Loucy (cell line): ENCODE data around the gene VPS18.
A peak's percentile ranks its signal among the peaks of the same experiment; 100 is the strongest.

Experiments
- H2AFZ ChIP-seq: fragments of 200-600 bp; sonication (generic); 2 replicates; pipeline ENCODE4 v1.6.0; 2016; ENCODE audit warnings: antibody characterized with exemption, mild to moderate bottlenecking, low read length, moderate library complexity
- H3F3A ChIP-seq: fragments of 200-600 bp; 2 replicates; pipeline ENCODE4 v1.6.0; 2016; ENCODE audit warnings: antibody characterized with exemption, low read depth, mild to moderate bottlenecking
- H3K27me3 ChIP-seq: fragments of 200-600 bp; sonication (generic); 2 replicates; pipeline ENCODE4 v1.6.1; 2014; ENCODE audit warnings: low read length, mild to moderate bottlenecking; ENCODE audit not compliant: insufficient read depth, poor library complexity, severe bottlenecking
- H3K36me3 ChIP-seq: fragments of 200-600 bp; sonication (generic); 2 replicates; pipeline ENCODE4 v1.6.1; 2016; ENCODE audit warnings: low read length; ENCODE audit not compliant: insufficient read depth
- H3K4me1 ChIP-seq: fragments of 200-600 bp; sonication (generic); 2 replicates; pipeline ENCODE4 v1.5.1; 2014; ENCODE audit warnings: low read length, mild to moderate bottlenecking; ENCODE audit not compliant: insufficient read depth, poor library complexity, severe bottlenecking
- H3K4me2 ChIP-seq: fragments of 200-600 bp; sonication (generic); 2 replicates; pipeline ENCODE4 v1.6.0; 2014; ENCODE audit warnings: antibody characterized with exemption, low read length, low read depth, mild to moderate bottlenecking; ENCODE audit not compliant: poor library complexity, severe bottlenecking
- H3K4me3 ChIP-seq: fragments of 200-600 bp; sonication (generic); 2 replicates; pipeline ENCODE4 v1.5.1; 2014; ENCODE audit warnings: low read length, mild to moderate bottlenecking, mixed read lengths; ENCODE audit not compliant: poor library complexity, severe bottlenecking
- H3K79me2 ChIP-seq: fragments of 200-600 bp; sonication (generic); 2 replicates; pipeline ENCODE4 v1.6.1; 2014; ENCODE audit warnings: low read length; ENCODE audit not compliant: insufficient read depth
- H3K9ac ChIP-seq: fragments of 200-600 bp; sonication (generic); 2 replicates; pipeline ENCODE4 v1.6.0; 2014; ENCODE audit warnings: mild to moderate bottlenecking, low read depth, low read length, moderate library complexity; ENCODE audit not compliant: poor library complexity, severe bottlenecking
- H3K9me2 ChIP-seq: fragments of 200-600 bp; sonication (generic); replicated peaks from 2 replicates; pipeline ENCODE4 v1.6.1; 2016; ENCODE audit warnings: low read depth, low read length, mixed read lengths
- H3K9me3 ChIP-seq: fragments of 200-600 bp; sonication (generic); 2 replicates; pipeline ENCODE4 v1.6.1; 2014; ENCODE audit warnings: mild to moderate bottlenecking, antibody characterized with exemption, low read length, low read depth; ENCODE audit not compliant: insufficient read depth
- H4K20me1 ChIP-seq: fragments of 200-600 bp; sonication (generic); 2 replicates; pipeline ENCODE4 v1.6.0; 2014; ENCODE audit warnings: antibody characterized with exemption, low read length, mild to moderate bottlenecking; ENCODE audit not compliant: insufficient read depth, poor library complexity, severe bottlenecking
- EZH2phosphoT487 ChIP-seq: fragments of 200-600 bp; IDR thresholded peaks from 2 replicates; pipeline ENCODE4 v1.6.1; 2018; ENCODE audit warnings: antibody characterized with exemption, mild to moderate bottlenecking, moderate library complexity, borderline replicate concordance
- TF ChIP-seq, protein P1 (sequence below): fragments of 200-600 bp; sonication (generic); conservative IDR thresholded peaks from 2 replicates; pipeline ENCODE4 v1.5.1; 2014; ENCODE audit warnings: mild to moderate bottlenecking, antibody characterized with exemption, low read length

Gene VPS18

DNA sequence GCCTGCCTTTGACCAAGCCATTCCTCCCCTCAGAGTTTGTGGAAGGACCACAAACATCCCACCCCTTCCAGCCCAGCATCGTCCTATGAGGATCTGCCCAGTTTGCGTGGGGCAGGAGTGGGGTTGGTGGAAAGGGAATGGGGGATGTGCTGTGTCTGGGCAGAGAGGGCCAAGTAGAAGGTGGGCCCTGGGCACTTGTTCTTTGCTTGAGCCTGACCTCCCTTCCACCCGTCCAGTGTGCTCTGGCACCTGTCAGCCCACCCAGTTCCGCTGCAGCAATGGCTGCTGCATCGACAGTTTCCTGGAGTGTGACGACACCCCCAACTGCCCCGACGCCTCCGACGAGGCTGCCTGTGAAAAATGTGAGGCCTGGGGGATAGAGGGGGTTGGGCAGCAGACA lies 40.1 kb upstream of the VPS18 start:
- Histone ChIP-seq H3K79me2 (no peaks in the 10 kb centered on the region), H3K4me3 (no peak overlapping the region), H3F3A (no peaks in the 10 kb centered on the region), H3K4me2 (no peak overlapping the region), H2AFZ (no peak overlapping the region), H3K9me2 (no peaks in the 10 kb centered on the region), H3K4me1 (no peaks in the 10 kb centered on the region), H3K36me3 (no peaks in the 10 kb centered on the region), H3K9me3 (no peaks in the 10 kb centered on the region), H4K20me1 (no peaks in the 10 kb centered on the region), H3K27me3 (no peaks in the 10 kb centered on the region), H3K9ac (no peak overlapping the region)
- TF ChIP-seq EZH2phosphoT487, result no peak
- TF ChIP-seq, protein P1, sequence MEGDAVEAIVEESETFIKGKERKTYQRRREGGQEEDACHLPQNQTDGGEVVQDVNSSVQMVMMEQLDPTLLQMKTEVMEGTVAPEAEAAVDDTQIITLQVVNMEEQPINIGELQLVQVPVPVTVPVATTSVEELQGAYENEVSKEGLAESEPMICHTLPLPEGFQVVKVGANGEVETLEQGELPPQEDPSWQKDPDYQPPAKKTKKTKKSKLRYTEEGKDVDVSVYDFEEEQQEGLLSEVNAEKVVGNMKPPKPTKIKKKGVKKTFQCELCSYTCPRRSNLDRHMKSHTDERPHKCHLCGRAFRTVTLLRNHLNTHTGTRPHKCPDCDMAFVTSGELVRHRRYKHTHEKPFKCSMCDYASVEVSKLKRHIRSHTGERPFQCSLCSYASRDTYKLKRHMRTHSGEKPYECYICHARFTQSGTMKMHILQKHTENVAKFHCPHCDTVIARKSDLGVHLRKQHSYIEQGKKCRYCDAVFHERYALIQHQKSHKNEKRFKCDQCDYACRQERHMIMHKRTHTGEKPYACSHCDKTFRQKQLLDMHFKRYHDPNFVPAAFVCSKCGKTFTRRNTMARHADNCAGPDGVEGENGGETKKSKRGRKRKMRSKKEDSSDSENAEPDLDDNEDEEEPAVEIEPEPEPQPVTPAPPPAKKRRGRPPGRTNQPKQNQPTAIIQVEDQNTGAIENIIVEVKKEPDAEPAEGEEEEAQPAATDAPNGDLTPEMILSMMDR, result no peak

DNA sequence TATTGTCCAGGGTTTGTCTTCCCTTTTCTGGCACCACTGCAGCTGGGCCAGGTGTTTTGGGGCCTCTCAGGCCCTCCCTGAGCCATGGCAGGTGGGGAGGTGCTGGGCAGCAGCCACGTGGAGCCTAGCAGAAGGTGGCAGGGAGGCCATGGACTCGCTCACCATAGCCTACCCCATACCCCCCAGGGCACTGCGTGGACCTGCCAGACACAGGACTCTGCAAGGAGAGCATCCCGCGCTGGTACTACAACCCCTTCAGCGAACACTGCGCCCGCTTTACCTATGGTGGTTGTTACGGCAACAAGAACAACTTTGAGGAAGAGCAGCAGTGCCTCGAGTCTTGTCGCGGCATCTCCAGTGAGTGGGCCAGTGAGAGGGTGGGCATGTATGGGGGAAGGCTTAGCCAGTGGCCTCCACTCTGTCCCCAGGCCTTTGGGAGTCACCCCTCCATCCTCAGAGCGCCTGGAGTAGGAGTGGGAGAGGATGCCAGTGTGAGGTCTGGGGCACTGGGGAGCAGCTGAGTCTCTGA lies 38.5 kb upstream of the VPS18 start:
- Histone ChIP-seq H3K4me1 (no peaks in the 10 kb centered on the region), H3K79me2 (no peaks in the 10 kb centered on the region), H3F3A (no peaks in the 10 kb centered on the region), H3K4me3 (no peak overlapping the region), H4K20me1 (no peaks in the 10 kb centered on the region), H3K9me2 (no peaks in the 10 kb centered on the region), H2AFZ (no peak overlapping the region), H3K27me3 (no peaks in the 10 kb centered on the region), H3K9ac (no peak overlapping the region), H3K4me2 (no peak overlapping the region), H3K36me3 (no peaks in the 10 kb centered on the region), H3K9me3 (no peaks in the 10 kb centered on the region)
- TF ChIP-seq, protein P1, result no peak
- no peak for TF ChIP-seq EZH2phosphoT487

DNA sequence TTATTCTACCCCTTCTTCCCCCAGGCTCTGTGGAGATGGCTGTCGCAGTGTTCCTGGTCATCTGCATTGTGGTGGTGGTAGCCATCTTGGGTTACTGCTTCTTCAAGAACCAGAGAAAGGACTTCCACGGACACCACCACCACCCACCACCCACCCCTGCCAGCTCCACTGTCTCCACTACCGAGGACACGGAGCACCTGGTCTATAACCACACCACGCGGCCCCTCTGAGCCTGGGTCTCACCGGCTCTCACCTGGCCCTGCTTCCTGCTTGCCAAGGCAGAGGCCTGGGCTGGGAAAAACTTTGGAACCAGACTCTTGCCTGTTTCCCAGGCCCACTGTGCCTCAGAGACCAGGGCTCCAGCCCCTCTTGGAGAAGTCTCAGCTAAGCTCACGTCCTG lies 37.5 kb upstream of the VPS18 start:
- no peaks in the 10 kb centered on the region for H3K9me2 ChIP-seq
- no peak overlapping the region for H3K4me2 ChIP-seq
- H3K79me2 ChIP-seq, result no peaks in the 10 kb centered on the region
- H3K27me3 ChIP-seq, result no peaks in the 10 kb centered on the region
- H3K9me3 ChIP-seq, result no peaks in the 10 kb centered on the region
- no peaks in the 10 kb centered on the region for H3F3A ChIP-seq
- no peak overlapping the region for H3K9ac ChIP-seq
- no peaks in the 10 kb centered on the region for H3K36me3 ChIP-seq
- H3K4me1 ChIP-seq, result no peaks in the 10 kb centered on the region
- H4K20me1 ChIP-seq, result no peaks in the 10 kb centered on the region
- H3K4me3 ChIP-seq, result no peak overlapping the region
- TF ChIP-seq EZH2phosphoT487, result no peak
- TF ChIP-seq, protein P1, result no peak
- peak overlapping the region; percentile 96; the same call in 1 of the 2 replicates for H2AFZ ChIP-seq
